GM23248 (cell line): ENCODE measurements around the gene KCTD14. TPM values are rescaled to one million over a fixed set of nuclear protein-coding genes. Genes with fewer than 3 reads are reported as not detected.
"Not testable (repeated sequence)": the region's sequence is repeated elsewhere in the genome, so short reads cannot be mapped to it uniquely, and the experiment has no call there.

ENCODE experiments used
- DNase-seq: peaks from one replicate; pipeline ENCODE4 v3.0.0-alpha.2; 2015
- H2AFZ ChIP-seq: fragments of 200-600 bp; sonication (generic); 2 replicates; pipeline ENCODE4 v1.6.1; 2016; ENCODE audit warnings: antibody characterized with exemption
- H3F3A ChIP-seq: fragments of 200-600 bp; sonication (generic); 2 replicates; pipeline ENCODE4 v1.6.1; 2016; ENCODE audit warnings: mild to moderate bottlenecking, antibody characterized with exemption, mixed run types; ENCODE audit not compliant: insufficient read depth
- H3K27ac ChIP-seq: fragments of 200-600 bp; sonication (generic); 2 replicates; pipeline ENCODE4 v1.5.1; 2016; ENCODE audit warnings: mild to moderate bottlenecking
- H3K27me3 ChIP-seq: fragments of 200-600 bp; sonication (generic); replicated peaks from 2 replicates; pipeline ENCODE4 v1.6.1; 2016; ENCODE audit warnings: mild to moderate bottlenecking; ENCODE audit not compliant: insufficient read depth
- H3K36me3 ChIP-seq: fragments of 200-600 bp; sonication (generic); 2 replicates; pipeline ENCODE4 v1.6.1; 2016; ENCODE audit warnings: low read depth, mild to moderate bottlenecking
- H3K4me1 ChIP-seq: fragments of 200-600 bp; sonication (generic); 2 replicates; pipeline ENCODE4 v1.6.1; 2016; ENCODE audit warnings: mild to moderate bottlenecking; ENCODE audit not compliant: insufficient read depth
- H3K4me2 ChIP-seq: fragments of 200-600 bp; sonication (generic); one replicate; pipeline ENCODE4 v1.6.1; 2016; ENCODE audit warnings: mild to moderate bottlenecking; ENCODE audit not compliant: unreplicated experiment
- H3K4me3 ChIP-seq: fragments of 200-600 bp; sonication (generic); 2 replicates; pipeline ENCODE4 v1.5.1; 2016; ENCODE audit warnings: mild to moderate bottlenecking
- H3K79me2 ChIP-seq: fragments of 200-600 bp; sonication (generic); 2 replicates; pipeline ENCODE4 v1.6.1; 2016; ENCODE audit warnings: mild to moderate bottlenecking; ENCODE audit not compliant: insufficient read depth
- H3K9ac ChIP-seq: fragments of 200-600 bp; sonication (generic); 2 replicates; pipeline ENCODE4 v1.6.1; 2016; ENCODE audit warnings: mild to moderate bottlenecking
- H3K9me2 ChIP-seq: fragments of 200-600 bp; sonication (generic); 2 replicates; pipeline ENCODE4 v1.6.1; 2016; ENCODE audit warnings: mixed run types, mild to moderate bottlenecking, moderate library complexity; ENCODE audit not compliant: insufficient read depth
- H3K9me3 ChIP-seq: fragments of 200-600 bp; sonication (generic); one replicate; pipeline ENCODE4 v1.6.1; 2017; ENCODE audit warnings: low read depth
- H4K20me1 ChIP-seq: fragments of 200-600 bp; sonication (generic); 2 replicates; pipeline ENCODE4 v1.6.0; 2016; ENCODE audit not compliant: insufficient read depth
- EZH2 ChIP-seq: fragments of 200-600 bp; sonication (generic); IDR thresholded peaks from 2 replicates; pipeline ENCODE4 v1.6.1; 2018; ENCODE audit warnings: antibody characterized with exemption, mild to moderate bottlenecking; ENCODE audit not compliant: insufficient read depth, poor library complexity, severe bottlenecking
- EZH2phosphoT487 ChIP-seq: fragments of 200-600 bp; sonication (generic); IDR thresholded peaks from 2 replicates; pipeline ENCODE4 v1.6.1; 2018; ENCODE audit warnings: antibody characterized with exemption, moderate library complexity, mild to moderate bottlenecking, low read depth; ENCODE audit not compliant: insufficient read depth
- WGBS, 2 experiments: methylation state at CpG; one replicate each; pipeline ENCODE4 v1.1.6; 2015 to 2017; ENCODE audit warnings: low lambda C conversion rate in 2 of 2, low coverage in 1 of 2; ENCODE audit errors: missing lambda C conversion rate in 2 of 2; 5-methylcytosine and 5-hydroxymethylcytosine counted together
- in situ Hi-C: fragments of 300-500 bp; cut with MboI; formaldehyde crosslinking; loops from 2 replicates; pipeline ENCODE4 v1.15.0; 2020
- polyA plus RNA-seq: library from polyadenylated mRNA; unstranded; fragments of >200 nt; fragmentation: Nextera tagmentation; extraction: Ambion mirVana; gene quantifications from 2 replicates; pipeline ENCODE4 v1.2.1, GENCODE V29; 2016
- total RNA-seq: library from RNA; depleted of rRNA; stranded (reverse); fragments of >200 nt; shearing (Covaris generic); gene quantifications from 2 replicates; pipeline ENCODE4 v1.2.3, GENCODE V29; 2014

KCTD14 gene
- total and polyA plus RNA-seq, 2 experiments from 2014 or later = 0.85 to 1.4 TPM

DNA sequence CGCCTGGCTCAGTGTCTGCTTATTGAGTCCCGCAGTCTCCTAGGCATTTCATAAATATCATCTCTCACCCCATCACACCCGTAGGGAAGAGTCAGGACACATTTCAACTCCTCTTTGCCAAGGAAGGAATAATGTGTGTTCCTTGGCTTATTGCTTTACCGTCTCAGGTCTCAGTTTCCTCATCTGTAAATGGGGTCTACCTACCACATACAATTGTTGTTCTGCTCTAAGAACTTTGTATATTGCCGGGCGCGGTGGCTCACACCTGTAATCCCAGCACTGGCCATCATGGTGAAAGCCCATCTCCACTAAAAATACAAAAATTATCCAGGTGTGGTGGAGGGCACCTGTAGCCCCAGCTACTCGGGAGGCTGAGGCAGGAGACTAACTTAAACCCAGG lies 37.5 kb upstream of the KCTD14 start:
- H3K79me2 ChIP-seq = no peaks in the 10 kb centered on the region
- no peak overlapping the region for H3K4me2 ChIP-seq
- H4K20me1 ChIP-seq = no peaks in the 10 kb centered on the region
- no peaks in the 10 kb centered on the region for H3K9me2 ChIP-seq
- H3K9ac ChIP-seq = no peak overlapping the region
- TF ChIP-seq EZH2phosphoT487 = no peak
- no peak for TF ChIP-seq EZH2
- H3K27me3 ChIP-seq = no peaks in the 10 kb centered on the region
- DNase-seq = no peak
- no peak overlapping the region for H3K4me3 ChIP-seq
- H3K27ac ChIP-seq = no peak overlapping the region
- H3K4me1 ChIP-seq = no peaks in the 10 kb centered on the region
- no peak overlapping the region for H2AFZ ChIP-seq
- 91 to 93% methylated on average over 7 to 8 of the region's 8 CpGs for WGBS, 2 experiments
- in situ Hi-C loops = no loop called here
- H3K36me3 ChIP-seq = no peaks in the 10 kb centered on the region
- H3F3A ChIP-seq = no peaks in the 10 kb centered on the region
- no peaks in the 10 kb centered on the region for H3K9me3 ChIP-seq

DNA sequence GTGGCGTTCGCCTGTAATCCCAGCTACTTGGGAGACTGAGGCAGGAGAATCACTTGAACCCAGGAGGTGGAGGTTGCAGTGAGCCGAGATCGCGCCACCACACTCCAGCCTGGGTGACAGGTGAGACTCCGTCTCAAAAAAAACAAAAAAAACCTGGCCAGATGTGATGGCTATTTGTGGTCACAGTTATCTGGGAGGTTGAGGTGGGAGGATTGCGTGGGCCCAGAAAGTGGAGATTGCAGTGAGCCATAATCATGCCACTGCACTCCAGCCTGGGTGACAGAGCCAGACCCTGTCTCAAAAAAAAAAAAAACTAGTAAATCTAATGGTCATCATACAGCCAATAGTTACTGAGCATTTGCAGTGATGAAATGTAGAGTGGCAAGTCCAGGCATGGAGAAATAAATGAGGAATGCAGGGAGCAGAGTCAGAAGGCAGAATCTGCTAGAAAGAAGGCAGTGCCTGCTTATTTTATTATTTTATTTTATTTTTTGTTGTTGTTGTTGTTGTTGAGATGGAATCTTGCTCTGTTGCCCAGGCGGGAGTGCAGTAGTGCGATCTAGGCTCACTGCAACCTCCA lies 36.8 kb upstream of the KCTD14 start:
- WGBS, 2 experiments = 97 to 98% methylated on average over 9 of the region's 9 CpGs
- H4K20me1 ChIP-seq, H3K9ac ChIP-seq, H3K27ac ChIP-seq, H3K36me3 ChIP-seq, H3K9me2 ChIP-seq, H3K9me3 ChIP-seq, H3K79me2 ChIP-seq, H2AFZ ChIP-seq, H3F3A ChIP-seq, H3K4me3 ChIP-seq, in situ Hi-C loops, H3K4me1 ChIP-seq, H3K27me3 ChIP-seq, DNase-seq, H3K4me2 ChIP-seq: not testable (repeated sequence)

DNA sequence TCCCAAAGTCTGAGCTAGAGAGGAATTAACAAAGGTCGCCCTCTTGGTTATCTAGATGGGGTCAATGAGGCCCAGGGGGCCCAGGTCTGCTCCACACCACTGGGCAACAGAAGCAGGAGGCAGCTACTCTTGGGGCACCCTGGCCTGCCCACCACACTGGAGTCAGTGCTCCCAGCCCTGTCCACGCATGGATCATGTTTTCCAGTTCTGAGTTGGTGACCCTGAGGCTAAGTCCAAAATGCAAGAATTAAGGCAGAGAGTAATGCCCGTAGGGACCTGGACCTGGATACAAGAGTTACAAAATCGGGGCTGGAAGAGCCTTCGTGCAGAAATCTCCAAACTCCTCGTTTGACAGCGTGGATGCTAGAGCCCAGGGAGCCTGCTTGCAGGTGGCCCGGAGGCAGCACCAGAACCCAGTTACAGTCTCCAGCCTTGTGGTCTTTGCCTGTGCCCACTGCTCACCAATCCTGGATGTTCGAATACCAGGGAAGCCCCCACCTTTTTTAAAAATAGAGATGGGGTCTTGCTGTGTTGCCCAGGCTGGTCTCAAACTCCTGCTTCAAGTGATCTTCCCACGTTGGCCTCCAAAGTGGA lies 34.5 kb upstream of the KCTD14 start:
- H3K4me1 ChIP-seq = no peaks in the 10 kb centered on the region
- WGBS, 2 experiments = 73 to 80% methylated on average over 10 of the region's 10 CpGs
- in situ Hi-C loops = no loop called here

DNA sequence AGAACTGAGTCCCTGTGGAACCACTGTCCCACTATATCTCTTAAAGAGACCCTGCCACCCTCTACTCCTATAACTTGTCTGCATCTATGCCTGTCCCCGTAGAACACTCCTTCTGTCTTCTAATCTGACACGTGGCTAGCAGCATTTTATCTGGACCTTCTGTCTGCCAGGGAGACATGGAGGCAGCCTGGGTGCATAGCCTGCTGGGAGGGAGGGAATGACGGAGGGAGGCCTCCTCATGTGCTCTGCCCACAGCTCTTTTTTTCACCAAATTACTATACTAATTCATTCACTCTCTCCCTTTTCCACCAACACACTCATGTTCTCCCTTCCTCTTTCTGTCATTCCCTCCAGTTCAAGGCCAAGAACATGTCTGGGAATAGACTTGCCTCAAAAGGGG lies 33.0 kb upstream of the KCTD14 start:
- Histone ChIP-seq H3K9me2 (no peaks in the 10 kb centered on the region), H3K9ac (no peak overlapping the region), H3K27me3 (no peaks in the 10 kb centered on the region), H3K36me3 (no peaks in the 10 kb centered on the region), H3K4me3 (no peak overlapping the region), H3K4me1 (peaks cover 8% of the 10 kb centered on the region), H3F3A (no peaks in the 10 kb centered on the region), H3K79me2 (no peaks in the 10 kb centered on the region), H2AFZ (no peak overlapping the region), H3K27ac (no peak overlapping the region), H3K9me3 (no peaks in the 10 kb centered on the region), H3K4me2 (no peak overlapping the region), H4K20me1 (no peaks in the 10 kb centered on the region)
- DNase-seq = no peak
- 79 to 84% methylated on average over 3 of the region's 3 CpGs for WGBS, 2 experiments
- TF ChIP-seq EZH2phosphoT487 (no peak), EZH2 (no peak)
- in situ Hi-C loops = no loop called here

More for the DNA sequence above, 34.5 kb upstream of the KCTD14 start:
- no peak overlapping the region for H3K4me2 ChIP-seq
- H3K79me2 ChIP-seq = no peaks in the 10 kb centered on the region
- H3K36me3 ChIP-seq = no peaks in the 10 kb centered on the region
- no peak overlapping the region for H3K4me3 ChIP-seq
- no peaks in the 10 kb centered on the region for H3K27me3 ChIP-seq
- no peak overlapping the region for H3K9ac ChIP-seq
- H4K20me1 ChIP-seq = no peaks in the 10 kb centered on the region
- H3K9me2 ChIP-seq = no peaks in the 10 kb centered on the region
- no peak overlapping the region for H2AFZ ChIP-seq
- no peaks in the 10 kb centered on the region for H3K9me3 ChIP-seq
- no peaks in the 10 kb centered on the region for H3F3A ChIP-seq
- TF ChIP-seq EZH2phosphoT487 (no peak), EZH2 (no peak)
- no peak overlapping the region for H3K27ac ChIP-seq
- no peak for DNase-seq

DNA sequence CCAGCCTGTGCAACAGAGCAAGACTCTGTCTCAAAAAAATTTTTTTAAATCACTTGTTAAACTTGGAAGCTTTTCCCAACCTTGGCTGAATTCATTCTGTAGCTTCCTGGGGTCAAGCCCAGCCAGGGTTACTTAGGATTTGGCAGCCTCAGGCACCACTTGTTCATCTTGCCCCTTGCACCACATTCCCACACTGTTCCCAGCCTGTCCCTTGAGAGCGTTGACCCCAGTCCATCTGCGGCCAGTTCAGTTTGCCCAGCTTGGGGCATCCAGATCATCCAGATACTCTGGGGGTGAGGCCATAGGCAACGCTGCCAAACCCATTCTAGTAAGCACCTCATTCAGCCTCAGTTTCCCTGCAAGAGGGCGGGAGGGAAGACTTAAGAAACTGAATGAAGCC lies 31.9 kb upstream of the KCTD14 start:
- H3K9me2 ChIP-seq = no peaks in the 10 kb centered on the region
- H3K4me3 ChIP-seq = no peak overlapping the region
- DNase-seq = no peak
- H3F3A ChIP-seq = no peaks in the 10 kb centered on the region
- in situ Hi-C loops = no loop called here
- WGBS, 2 experiments = 85 to 91% methylated on average over 4 of the region's 4 CpGs
- H3K9ac ChIP-seq = no peak overlapping the region
- H2AFZ ChIP-seq = no peak overlapping the region
- H3K9me3 ChIP-seq = no peaks in the 10 kb centered on the region
- no peak overlapping the region for H3K27ac ChIP-seq
- no peaks in the 10 kb centered on the region for H3K79me2 ChIP-seq
- H4K20me1 ChIP-seq = no peaks in the 10 kb centered on the region
- H3K27me3 ChIP-seq = no peaks in the 10 kb centered on the region
- H3K4me1 ChIP-seq = peaks cover 12% of the 10 kb centered on the region
- no peaks in the 10 kb centered on the region for H3K36me3 ChIP-seq
- H3K4me2 ChIP-seq = no peak overlapping the region
- TF ChIP-seq EZH2 (no peak), EZH2phosphoT487 (no peak)
